Measurements from ENCODE around the gene SESN3.

The SESN3 gene

DNA sequence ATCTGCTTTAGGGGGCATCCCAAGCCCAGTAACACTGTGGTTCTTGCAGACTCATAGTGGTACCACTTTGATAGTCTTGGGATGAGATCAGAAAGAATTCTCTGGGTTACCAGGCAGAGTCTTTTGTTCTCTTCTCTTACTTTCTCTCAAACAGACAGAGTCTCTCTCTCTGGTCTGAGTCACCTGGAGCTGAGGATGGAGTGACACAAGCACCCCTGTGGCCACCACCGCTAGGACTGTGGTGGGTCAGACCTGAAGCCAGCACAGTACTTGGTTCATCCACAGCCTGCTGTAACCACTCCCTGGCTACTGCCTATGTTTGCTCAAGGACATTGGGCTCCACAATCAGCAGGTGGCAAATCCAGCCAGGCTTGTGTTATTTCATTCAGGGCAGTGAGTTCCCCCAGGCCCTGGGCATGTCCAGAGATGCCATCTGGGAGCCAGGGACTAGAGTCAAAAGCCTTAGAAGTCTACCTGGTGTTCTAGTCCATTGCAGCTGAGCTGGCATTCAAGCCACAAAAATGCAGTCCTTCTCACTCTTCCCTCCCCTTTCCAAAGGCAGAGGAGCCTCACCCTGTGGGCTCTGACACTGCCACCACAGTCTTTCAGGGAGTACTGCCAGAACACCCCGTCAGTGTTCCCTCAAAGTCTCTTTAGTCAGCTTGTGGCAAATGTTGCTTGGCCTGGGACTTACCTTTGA lies 111.5 kb downstream of the SESN3 start:
- DNase-seq (ENCODE audit: low spot score) = no peak

DNA sequence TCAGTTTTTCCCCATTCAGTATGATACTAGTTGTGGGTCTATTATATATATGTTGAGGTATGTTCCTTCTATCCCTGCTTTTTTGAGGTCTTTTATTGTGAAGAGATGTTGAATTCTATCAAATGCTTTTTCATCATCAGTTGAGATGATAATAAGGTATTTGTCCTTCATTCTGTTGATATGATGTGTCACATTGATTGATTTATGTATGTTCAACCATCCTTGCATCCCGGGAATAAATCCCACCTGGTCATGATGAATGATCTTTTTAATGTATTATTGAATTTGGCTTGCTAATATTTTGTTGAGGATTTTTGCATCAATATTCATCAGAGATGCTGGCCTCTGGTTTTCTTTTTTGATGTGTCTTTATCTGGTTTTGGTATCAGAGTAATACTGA lies 115.4 kb downstream of the SESN3 start:
- no peak for DNase-seq (ENCODE audit: low spot score)
